ENCODE data around the gene OR6M1. TPM values are rescaled to one million over a fixed set of nuclear protein-coding genes. Genes with fewer than 3 reads are reported as not detected.

OR6M1 gene
- total RNA-seq, 1 donor from 2014 or later, result not detected

DNA sequence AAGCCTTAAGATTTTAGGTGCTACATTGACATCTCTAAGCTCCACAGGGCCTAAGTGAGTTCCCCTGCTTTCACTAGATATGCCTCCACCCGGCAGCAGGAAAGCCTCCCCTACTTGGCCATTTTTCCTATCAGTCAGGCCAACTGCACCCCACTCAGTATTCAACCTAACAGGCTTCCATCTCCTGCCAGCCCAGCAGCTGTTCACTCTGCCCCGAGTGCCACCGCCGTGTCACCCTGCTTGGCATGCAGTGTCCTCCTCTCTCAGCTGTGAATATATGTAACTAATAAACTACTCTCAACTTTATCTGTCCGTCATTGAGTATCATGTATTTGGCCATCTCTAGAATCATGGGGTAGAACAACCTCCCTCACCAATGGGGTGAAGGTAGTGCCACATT is 9.0 kb upstream of the OR6M1 start:
- no peaks in the 10 kb centered on the region for H3K36me3 ChIP-seq (ENCODE audit: control insufficient read depth, insufficient read depth, low read length)
- no peaks in the 10 kb centered on the region for H3K27me3 ChIP-seq (ENCODE audit: control insufficient read depth, insufficient read depth, low read length)
- no peak overlapping the region for H3K4me3 ChIP-seq (ENCODE audit: low read depth, low read length)
- FAIRE-seq, result no peak
- no peak for DNase-seq (ENCODE audit: low read depth)
- TF ChIP-seq, protein P1, sequence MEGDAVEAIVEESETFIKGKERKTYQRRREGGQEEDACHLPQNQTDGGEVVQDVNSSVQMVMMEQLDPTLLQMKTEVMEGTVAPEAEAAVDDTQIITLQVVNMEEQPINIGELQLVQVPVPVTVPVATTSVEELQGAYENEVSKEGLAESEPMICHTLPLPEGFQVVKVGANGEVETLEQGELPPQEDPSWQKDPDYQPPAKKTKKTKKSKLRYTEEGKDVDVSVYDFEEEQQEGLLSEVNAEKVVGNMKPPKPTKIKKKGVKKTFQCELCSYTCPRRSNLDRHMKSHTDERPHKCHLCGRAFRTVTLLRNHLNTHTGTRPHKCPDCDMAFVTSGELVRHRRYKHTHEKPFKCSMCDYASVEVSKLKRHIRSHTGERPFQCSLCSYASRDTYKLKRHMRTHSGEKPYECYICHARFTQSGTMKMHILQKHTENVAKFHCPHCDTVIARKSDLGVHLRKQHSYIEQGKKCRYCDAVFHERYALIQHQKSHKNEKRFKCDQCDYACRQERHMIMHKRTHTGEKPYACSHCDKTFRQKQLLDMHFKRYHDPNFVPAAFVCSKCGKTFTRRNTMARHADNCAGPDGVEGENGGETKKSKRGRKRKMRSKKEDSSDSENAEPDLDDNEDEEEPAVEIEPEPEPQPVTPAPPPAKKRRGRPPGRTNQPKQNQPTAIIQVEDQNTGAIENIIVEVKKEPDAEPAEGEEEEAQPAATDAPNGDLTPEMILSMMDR (IDR thresholded peaks at IDR 0.05; ENCODE audit: insufficient read depth, low read length, severe bottlenecking), result no peak

DNA sequence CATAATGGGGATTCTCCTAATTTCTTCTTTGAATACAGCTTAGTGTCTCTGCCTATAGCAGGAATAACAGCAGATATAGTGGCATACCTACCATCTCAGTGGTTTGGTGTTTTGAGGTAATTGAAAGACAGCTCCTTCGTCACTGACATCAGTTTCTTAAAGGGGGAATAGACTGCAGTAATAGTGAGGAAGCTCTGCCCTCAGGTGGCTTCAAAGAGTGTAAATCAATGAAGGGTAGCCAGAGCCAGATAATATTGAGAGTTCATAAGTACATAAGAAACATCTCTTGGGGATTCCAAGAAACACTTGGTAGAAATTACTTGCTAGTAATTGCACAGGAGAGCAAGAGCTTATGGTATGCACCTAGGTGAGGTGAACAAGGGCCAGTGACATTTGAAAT is 4.4 kb downstream of the OR6M1 start:
- no peak overlapping the region for H3K4me3 ChIP-seq (ENCODE audit: low read depth, low read length)
- FAIRE-seq, result no peak
- TF ChIP-seq, protein P1 (IDR thresholded peaks at IDR 0.05; ENCODE audit: insufficient read depth, low read length, severe bottlenecking), result no peak
- H3K27me3 ChIP-seq (ENCODE audit: control insufficient read depth, insufficient read depth, low read length), result no peaks in the 10 kb centered on the region
- H3K36me3 ChIP-seq (ENCODE audit: control insufficient read depth, insufficient read depth, low read length), result no peaks in the 10 kb centered on the region
- no peak for DNase-seq (ENCODE audit: low read depth)

DNA sequence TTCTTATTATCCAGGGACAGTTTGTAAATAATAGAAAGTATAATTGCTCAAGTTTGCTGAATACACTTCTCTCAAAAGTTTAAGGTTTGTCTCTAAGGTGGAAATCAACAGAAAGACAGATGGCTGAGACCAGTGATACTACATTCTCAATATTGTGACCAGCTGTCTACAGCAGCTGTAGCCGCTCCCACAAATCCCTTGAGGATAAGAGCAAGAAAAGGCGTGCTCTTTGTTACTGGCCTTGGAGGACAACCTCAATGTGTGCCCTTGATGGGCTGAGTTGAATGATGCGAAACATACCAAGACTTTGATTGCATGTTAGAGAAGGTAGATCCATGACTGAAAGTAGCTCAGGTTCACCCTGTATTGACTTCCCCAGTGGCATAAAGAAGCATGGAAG is 6.1 kb downstream of the OR6M1 start:
- H3K36me3 ChIP-seq (ENCODE audit: control insufficient read depth, insufficient read depth, low read length), result no peaks in the 10 kb centered on the region
- FAIRE-seq (no peak), DNase-seq (ENCODE audit: low read depth) (no peak)
- no peak overlapping the region for H3K4me3 ChIP-seq (ENCODE audit: low read depth, low read length)
- no peaks in the 10 kb centered on the region for H3K27me3 ChIP-seq (ENCODE audit: control insufficient read depth, insufficient read depth, low read length)
- TF ChIP-seq, protein P1 (IDR thresholded peaks at IDR 0.05; ENCODE audit: insufficient read depth, low read length, severe bottlenecking), result no peak

DNA sequence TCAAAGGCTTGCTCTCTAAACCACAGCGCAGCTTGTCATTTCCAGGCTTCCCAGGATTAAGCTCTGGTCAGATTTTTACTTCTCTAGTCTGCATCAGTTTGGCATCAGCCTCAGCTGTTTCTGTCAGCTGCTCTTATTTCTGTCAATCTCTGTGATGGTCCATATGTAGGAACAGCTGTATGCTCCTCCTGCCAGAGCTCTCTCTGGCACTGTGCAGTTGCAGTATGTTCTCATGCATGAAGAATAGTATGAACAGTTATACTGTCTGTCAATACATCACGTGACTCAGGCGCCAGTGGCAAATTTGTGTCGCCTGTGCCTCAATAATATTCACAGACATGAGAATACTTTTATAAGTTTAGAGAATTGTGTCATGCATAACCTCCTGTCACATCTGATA is 6.7 kb downstream of the OR6M1 start:
- TF ChIP-seq, protein P1 (IDR thresholded peaks at IDR 0.05; ENCODE audit: insufficient read depth, low read length, severe bottlenecking), result no peak
- FAIRE-seq (no peak), DNase-seq (ENCODE audit: low read depth) (no peak)
- no peak overlapping the region for H3K4me3 ChIP-seq (ENCODE audit: low read depth, low read length)
- H3K27me3 ChIP-seq (ENCODE audit: control insufficient read depth, insufficient read depth, low read length), result no peaks in the 10 kb centered on the region
- no peaks in the 10 kb centered on the region for H3K36me3 ChIP-seq (ENCODE audit: control insufficient read depth, insufficient read depth, low read length)

DNA sequence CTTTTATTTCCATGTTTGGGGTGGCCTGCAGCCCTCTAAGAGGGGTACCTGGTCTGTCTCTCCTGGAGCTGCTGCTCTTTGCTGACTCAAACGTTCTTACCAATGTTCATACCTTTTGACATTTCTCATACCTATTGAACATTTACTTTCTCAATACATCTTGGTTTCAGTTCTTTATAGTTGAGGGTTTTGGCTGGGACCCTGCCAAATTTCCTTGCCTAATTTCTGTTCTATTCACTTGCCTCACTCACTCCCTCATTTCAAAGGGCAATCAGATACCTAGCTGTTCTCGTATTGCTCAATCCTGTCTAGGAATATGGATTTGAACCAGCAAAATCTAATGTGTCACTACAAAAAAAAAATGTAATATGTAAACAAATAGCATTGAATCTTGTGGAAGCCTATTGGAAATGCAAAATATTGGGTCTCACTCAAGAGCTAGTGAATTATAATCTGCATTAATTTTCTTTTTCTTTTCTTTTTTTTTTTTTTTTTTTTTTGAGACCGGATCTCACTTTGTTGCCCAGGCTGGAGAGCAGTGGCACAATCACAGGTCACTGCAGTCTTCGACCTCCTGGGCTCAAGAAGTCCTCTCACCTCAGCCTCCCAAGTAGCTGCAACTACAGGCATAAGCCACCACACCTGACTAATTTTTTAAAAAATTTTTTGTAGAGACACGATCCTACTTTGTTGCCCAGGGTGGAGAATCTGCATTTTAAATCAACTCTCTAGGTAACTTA is 7.5 kb downstream of the OR6M1 start:
- H3K36me3 ChIP-seq (ENCODE audit: control insufficient read depth, insufficient read depth, low read length), result no peaks in the 10 kb centered on the region
- no peak for FAIRE-seq
- peak; percentile 1 for DNase-seq (ENCODE audit: low read depth)
- H3K4me3 ChIP-seq (ENCODE audit: low read depth, low read length), result no peak overlapping the region
- H3K27me3 ChIP-seq (ENCODE audit: control insufficient read depth, insufficient read depth, low read length), result no peaks in the 10 kb centered on the region
- TF ChIP-seq, protein P1 (IDR thresholded peaks at IDR 0.05; ENCODE audit: insufficient read depth, low read length, severe bottlenecking), result no peak

DNA sequence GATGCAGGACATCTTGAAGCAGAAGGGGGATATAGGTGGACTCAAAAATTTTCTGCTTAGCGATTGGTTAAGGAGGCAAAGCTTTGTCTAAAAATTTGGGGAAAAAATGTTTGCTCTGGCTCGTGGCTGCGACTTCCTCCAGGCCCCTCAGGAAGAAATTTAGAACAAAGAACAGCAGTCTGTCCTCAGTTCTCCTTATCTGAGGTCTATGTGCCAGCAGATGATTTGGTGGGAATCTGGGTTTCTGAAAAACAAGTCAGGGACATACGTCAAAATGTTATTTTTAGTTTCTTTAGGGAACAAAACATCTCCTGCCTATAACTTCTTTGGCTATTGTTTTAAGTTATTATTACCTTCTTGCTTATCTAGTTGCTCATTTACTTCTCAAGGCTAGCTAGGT is 8.1 kb downstream of the OR6M1 start:
- Histone ChIP-seq H3K4me3 (ENCODE audit: low read depth, low read length) (no peak overlapping the region), H3K27me3 (ENCODE audit: control insufficient read depth, insufficient read depth, low read length) (no peaks in the 10 kb centered on the region), H3K36me3 (ENCODE audit: control insufficient read depth, insufficient read depth, low read length) (no peaks in the 10 kb centered on the region)
- no peak for DNase-seq (ENCODE audit: low read depth)
- no peak for FAIRE-seq
- TF ChIP-seq, protein P1 (IDR thresholded peaks at IDR 0.05; ENCODE audit: insufficient read depth, low read length, severe bottlenecking), result no peak

Data from bronchial epithelial cell (primary cell).